Neural cell (in vitro differentiated cells): ENCODE measurements around the gene PMM2. TPM values are rescaled to one million over a fixed set of nuclear protein-coding genes. Genes with fewer than 3 reads are reported as not detected.
"Not testable (repeated sequence)": the region's sequence is repeated elsewhere in the genome, so short reads cannot be mapped to it uniquely, and the experiment has no call there.

Source experiments
- H2AFZ ChIP-seq: fragments of 200-600, 300-800 bp; sonication (generic), shearing (Covaris generic); 2 replicates; pipeline ENCODE4 v1.6.0; 2014; ENCODE audit warnings: low read depth, mild to moderate bottlenecking, antibody characterized with exemption, low read length, moderate library complexity
- H3F3A ChIP-seq: fragments of 200-600 bp; shearing (Covaris generic); 2 replicates; pipeline ENCODE4 v1.6.1; 2016; ENCODE audit warnings: mild to moderate bottlenecking, moderate library complexity, mixed read lengths, antibody characterized with exemption, low read length; ENCODE audit not compliant: insufficient read depth, poor library complexity, severe bottlenecking
- H3K27ac ChIP-seq: fragments of 200-600, 300-800 bp; sonication (generic), shearing (Covaris generic); 2 replicates; pipeline ENCODE4 v1.5.1; 2014; ENCODE audit warnings: mild to moderate bottlenecking, low read length, moderate library complexity
- H3K27me3 ChIP-seq: fragments of 300-800, 200-600 bp; sonication (generic), shearing (Covaris generic); 2 replicates; pipeline ENCODE4 v1.6.0; 2014; ENCODE audit warnings: mild to moderate bottlenecking, low read depth, low read length, moderate library complexity; ENCODE audit not compliant: insufficient read depth
- H3K36me3 ChIP-seq: fragments of 300-800, 200-600 bp; sonication (generic), shearing (Covaris generic); 2 replicates; pipeline ENCODE4 v1.5.1; 2014; ENCODE audit warnings: mild to moderate bottlenecking, antibody characterized with exemption, low read length, moderate library complexity; ENCODE audit not compliant: insufficient read depth
- H3K4me2 ChIP-seq: fragments of 300-800, 200-600 bp; sonication (generic), shearing (Covaris generic); 2 replicates; pipeline ENCODE4 v1.6.0; 2014; ENCODE audit warnings: mild to moderate bottlenecking, low read length
- H3K4me3 ChIP-seq: fragments of 300-800, 200-600 bp; sonication (generic), shearing (Covaris generic); 2 replicates; pipeline ENCODE4 v1.5.1; 2014; ENCODE audit warnings: mild to moderate bottlenecking, low read length, moderate library complexity
- H3K79me2 ChIP-seq: fragments of 200-600 bp; shearing (Covaris generic); replicated peaks from 2 replicates; pipeline ENCODE4 v1.6.0; 2014; ENCODE audit warnings: mild to moderate bottlenecking, low read length, moderate library complexity; ENCODE audit not compliant: insufficient read depth
- H3K9ac ChIP-seq: fragments of 300-800, 200-600 bp; sonication (generic), shearing (Covaris generic); 2 replicates; pipeline ENCODE4 v1.6.1; 2016; ENCODE audit warnings: mild to moderate bottlenecking, low read length, mixed read lengths
- H3K9me2 ChIP-seq: fragments of 200-600 bp; shearing (Covaris generic); 2 replicates; pipeline ENCODE4 v1.6.1; 2016; ENCODE audit warnings: mild to moderate bottlenecking, low read length, mixed read lengths; ENCODE audit not compliant: insufficient read depth
- H3K9me3 ChIP-seq: fragments of 200-600, 300-800 bp; sonication (generic), shearing (Covaris generic); 2 replicates; pipeline ENCODE4 v1.6.1; 2016; ENCODE audit warnings: mild to moderate bottlenecking, mixed run types, low read length, moderate library complexity, mixed read lengths
- H4K20me1 ChIP-seq: fragments of 200-600 bp; shearing (Covaris generic); 2 replicates; pipeline ENCODE4 v1.6.1; 2016; ENCODE audit warnings: mild to moderate bottlenecking, mixed run types; ENCODE audit not compliant: insufficient read depth
- EP300 ChIP-seq: fragments of 450-650 bp; conservative IDR thresholded peaks from 2 replicates; pipeline ENCODE4 v1.6.1; 2014; ENCODE audit warnings: antibody characterized with exemption, mild to moderate bottlenecking, moderate library complexity; ENCODE audit not compliant: poor library complexity, severe bottlenecking
- EZH2 ChIP-seq: fragments of 200-600, 300-800 bp; shearing (Covaris generic), sonication (generic); IDR thresholded peaks from 2 replicates; pipeline ENCODE4 v1.6.1; 2014; ENCODE audit warnings: antibody characterized with exemption, low read length, borderline replicate concordance, mild to moderate bottlenecking; ENCODE audit not compliant: insufficient read depth, poor library complexity, severe bottlenecking
- MXI1 ChIP-seq: fragments of 450-650 bp; conservative IDR thresholded peaks from 2 replicates; pipeline ENCODE4 v1.6.1; 2014; ENCODE audit warnings: antibody characterized with exemption, mild to moderate bottlenecking; ENCODE audit not compliant: poor library complexity, severe bottlenecking
- POLR2AphosphoS5 ChIP-seq: IDR thresholded peaks from 2 replicates; pipeline ENCODE4 v1.6.1; 2012
- RAD21 ChIP-seq: fragments of 450-650 bp; conservative IDR thresholded peaks from 2 replicates; pipeline ENCODE4 v1.6.1; 2014; ENCODE audit warnings: antibody characterized with exemption, mild to moderate bottlenecking, moderate library complexity
- SMC3 ChIP-seq: fragments of 450-650 bp; conservative IDR thresholded peaks from 2 replicates; pipeline ENCODE4 v1.6.1; 2014; ENCODE audit warnings: antibody characterized with exemption, mild to moderate bottlenecking, moderate library complexity; ENCODE audit not compliant: poor library complexity
- TAF1 ChIP-seq: IDR thresholded peaks from 2 replicates; pipeline ENCODE4 v1.6.1; 2012; ENCODE audit warnings: low read depth
- polyA plus RNA-seq: library from polyadenylated mRNA; depleted of rRNA; stranded (reverse); fragments of >200 nt; gene quantifications from 2 replicates; pipeline ENCODE4 v1.2.3, GENCODE V29; 2014
- TF ChIP-seq, protein P1 (sequence below): IDR thresholded peaks from 2 replicates; pipeline ENCODE4 v1.6.1; 2012; ENCODE audit warnings: borderline replicate concordance
- TF ChIP-seq, protein P2 (sequence below): fragments of 450-650 bp; IDR thresholded peaks from 2 replicates; pipeline ENCODE4 v1.5.1; 2014; ENCODE audit warnings: antibody characterized with exemption, mild to moderate bottlenecking, moderate library complexity; ENCODE audit not compliant: poor library complexity, severe bottlenecking

Gene PMM2
- polyA plus RNA-seq, 1 donor from 2014 or later: 20.2 TPM

DNA sequence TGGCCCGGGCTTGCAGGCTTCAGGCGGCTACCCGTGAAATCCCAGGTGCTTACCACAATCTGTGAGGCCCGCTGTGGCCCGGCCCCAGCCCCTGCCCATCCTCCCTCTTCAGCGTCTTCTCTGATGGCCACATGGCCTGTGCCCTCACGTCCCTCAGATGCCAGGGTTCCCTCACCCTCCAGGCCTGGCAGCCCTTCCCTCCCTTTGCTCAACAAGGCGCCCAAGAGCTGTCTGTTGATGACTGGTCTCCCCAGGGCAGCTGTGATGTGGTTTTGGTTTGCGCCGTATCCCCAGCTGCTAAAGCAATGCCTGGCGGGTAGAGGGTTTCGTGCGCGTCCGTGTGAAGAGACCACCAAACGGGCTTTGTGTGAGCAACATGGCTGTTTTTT, 35.1 kb downstream of the PMM2 start:
- Histone ChIP-seq H3K27me3 (no peaks in the 10 kb centered on the region), H3K4me2 (no peak overlapping the region), H3K9me3 (no peaks in the 10 kb centered on the region), H3K4me3 (no peak overlapping the region), H3K79me2 (no peaks in the 10 kb centered on the region), H3K36me3 (no peaks in the 10 kb centered on the region), H4K20me1 (no peaks in the 10 kb centered on the region), H2AFZ (no peak overlapping the region), H3K9ac (no peak overlapping the region), H3F3A (no peaks in the 10 kb centered on the region), H3K27ac (peak overlapping the region; percentile 41), H3K9me2 (no peaks in the 10 kb centered on the region)
- TF ChIP-seq TAF1 (no peak), EZH2 (no peak), POLR2AphosphoS5 (no peak), RAD21 (no peak), MXI1 (no peak), SMC3 (no peak), EP300 (no peak)
- TF ChIP-seq, protein P1, sequence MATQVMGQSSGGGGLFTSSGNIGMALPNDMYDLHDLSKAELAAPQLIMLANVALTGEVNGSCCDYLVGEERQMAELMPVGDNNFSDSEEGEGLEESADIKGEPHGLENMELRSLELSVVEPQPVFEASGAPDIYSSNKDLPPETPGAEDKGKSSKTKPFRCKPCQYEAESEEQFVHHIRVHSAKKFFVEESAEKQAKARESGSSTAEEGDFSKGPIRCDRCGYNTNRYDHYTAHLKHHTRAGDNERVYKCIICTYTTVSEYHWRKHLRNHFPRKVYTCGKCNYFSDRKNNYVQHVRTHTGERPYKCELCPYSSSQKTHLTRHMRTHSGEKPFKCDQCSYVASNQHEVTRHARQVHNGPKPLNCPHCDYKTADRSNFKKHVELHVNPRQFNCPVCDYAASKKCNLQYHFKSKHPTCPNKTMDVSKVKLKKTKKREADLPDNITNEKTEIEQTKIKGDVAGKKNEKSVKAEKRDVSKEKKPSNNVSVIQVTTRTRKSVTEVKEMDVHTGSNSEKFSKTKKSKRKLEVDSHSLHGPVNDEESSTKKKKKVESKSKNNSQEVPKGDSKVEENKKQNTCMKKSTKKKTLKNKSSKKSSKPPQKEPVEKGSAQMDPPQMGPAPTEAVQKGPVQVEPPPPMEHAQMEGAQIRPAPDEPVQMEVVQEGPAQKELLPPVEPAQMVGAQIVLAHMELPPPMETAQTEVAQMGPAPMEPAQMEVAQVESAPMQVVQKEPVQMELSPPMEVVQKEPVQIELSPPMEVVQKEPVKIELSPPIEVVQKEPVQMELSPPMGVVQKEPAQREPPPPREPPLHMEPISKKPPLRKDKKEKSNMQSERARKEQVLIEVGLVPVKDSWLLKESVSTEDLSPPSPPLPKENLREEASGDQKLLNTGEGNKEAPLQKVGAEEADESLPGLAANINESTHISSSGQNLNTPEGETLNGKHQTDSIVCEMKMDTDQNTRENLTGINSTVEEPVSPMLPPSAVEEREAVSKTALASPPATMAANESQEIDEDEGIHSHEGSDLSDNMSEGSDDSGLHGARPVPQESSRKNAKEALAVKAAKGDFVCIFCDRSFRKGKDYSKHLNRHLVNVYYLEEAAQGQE: no peak
- TF ChIP-seq, protein P2, sequence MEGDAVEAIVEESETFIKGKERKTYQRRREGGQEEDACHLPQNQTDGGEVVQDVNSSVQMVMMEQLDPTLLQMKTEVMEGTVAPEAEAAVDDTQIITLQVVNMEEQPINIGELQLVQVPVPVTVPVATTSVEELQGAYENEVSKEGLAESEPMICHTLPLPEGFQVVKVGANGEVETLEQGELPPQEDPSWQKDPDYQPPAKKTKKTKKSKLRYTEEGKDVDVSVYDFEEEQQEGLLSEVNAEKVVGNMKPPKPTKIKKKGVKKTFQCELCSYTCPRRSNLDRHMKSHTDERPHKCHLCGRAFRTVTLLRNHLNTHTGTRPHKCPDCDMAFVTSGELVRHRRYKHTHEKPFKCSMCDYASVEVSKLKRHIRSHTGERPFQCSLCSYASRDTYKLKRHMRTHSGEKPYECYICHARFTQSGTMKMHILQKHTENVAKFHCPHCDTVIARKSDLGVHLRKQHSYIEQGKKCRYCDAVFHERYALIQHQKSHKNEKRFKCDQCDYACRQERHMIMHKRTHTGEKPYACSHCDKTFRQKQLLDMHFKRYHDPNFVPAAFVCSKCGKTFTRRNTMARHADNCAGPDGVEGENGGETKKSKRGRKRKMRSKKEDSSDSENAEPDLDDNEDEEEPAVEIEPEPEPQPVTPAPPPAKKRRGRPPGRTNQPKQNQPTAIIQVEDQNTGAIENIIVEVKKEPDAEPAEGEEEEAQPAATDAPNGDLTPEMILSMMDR: no peak

DNA sequence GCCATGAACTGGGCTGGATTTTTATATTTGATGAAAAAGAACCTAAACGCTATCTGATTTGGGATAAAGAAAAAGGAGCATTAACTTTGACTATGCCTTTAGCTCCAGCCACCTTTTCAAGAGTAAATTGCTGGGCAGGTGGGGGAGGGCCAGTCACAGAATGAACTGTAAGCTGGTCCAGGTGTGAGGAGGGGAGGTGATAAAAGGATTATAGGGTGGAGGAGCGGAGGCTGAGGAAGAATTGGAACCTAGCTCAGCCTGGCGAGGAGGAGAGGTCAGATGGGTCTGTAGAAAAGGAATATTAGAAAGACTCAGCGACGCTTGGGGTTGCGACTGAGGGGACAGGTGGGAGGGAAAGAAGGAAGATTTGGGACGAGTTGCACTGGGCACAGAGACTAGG, 39.2 kb downstream of the PMM2 start:
- H3K27ac ChIP-seq, H3K9me3 ChIP-seq, H3K4me3 ChIP-seq, H3K9ac ChIP-seq, H2AFZ ChIP-seq, H3K4me2 ChIP-seq, H3K27me3 ChIP-seq, H3K79me2 ChIP-seq, H3K9me2 ChIP-seq, H3F3A ChIP-seq, H4K20me1 ChIP-seq, H3K36me3 ChIP-seq: not testable (repeated sequence)

DNA sequence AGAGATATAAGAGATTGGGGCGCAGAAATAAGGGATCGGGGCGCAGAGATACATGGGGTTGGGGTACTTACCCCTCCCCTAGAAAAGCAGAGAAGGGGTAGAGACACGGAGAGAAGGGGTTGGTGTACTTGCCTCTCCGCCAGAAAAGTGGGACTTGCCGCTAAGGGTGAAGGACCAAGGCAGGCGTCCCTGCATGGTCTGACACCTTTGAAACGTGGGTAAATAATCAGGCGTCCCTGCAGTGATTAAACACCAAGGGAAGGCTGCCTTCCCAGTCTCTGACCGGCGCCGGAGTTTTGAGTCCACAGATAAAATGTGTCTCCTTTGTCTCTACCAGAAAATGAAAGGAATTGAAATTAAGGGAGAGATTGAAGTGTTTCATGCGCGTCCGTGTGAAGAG, 40.0 kb downstream of the PMM2 start:
- not testable (repeated sequence) for H3K9me3 ChIP-seq, H3K27ac ChIP-seq, H4K20me1 ChIP-seq, H3K79me2 ChIP-seq, H3K27me3 ChIP-seq, H3K9me2 ChIP-seq, H3F3A ChIP-seq, H3K4me3 ChIP-seq, H3K4me2 ChIP-seq, H3K9ac ChIP-seq, H2AFZ ChIP-seq, H3K36me3 ChIP-seq

DNA sequence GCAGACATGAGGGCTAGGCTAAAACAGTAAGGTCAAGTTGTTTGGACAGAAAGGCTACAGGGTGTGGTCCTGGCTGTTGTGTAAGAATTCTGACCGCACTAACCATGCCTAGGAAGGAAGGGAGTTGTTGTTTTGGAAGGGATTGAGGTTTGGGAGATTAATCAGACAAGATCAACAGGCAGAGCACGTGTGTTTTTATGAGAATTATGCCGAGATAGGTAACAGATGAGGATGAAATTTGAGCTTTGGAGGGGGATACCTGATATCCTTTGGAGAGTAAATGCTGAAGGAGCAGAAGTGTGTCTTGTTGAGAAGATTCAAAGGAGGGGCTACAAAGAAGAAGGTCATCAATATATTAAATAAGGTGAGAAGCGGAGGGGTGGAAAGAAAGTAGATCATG, 44.4 kb downstream of the PMM2 start:
- H3K27me3 ChIP-seq, H2AFZ ChIP-seq, H4K20me1 ChIP-seq: not testable (repeated sequence)

DNA sequence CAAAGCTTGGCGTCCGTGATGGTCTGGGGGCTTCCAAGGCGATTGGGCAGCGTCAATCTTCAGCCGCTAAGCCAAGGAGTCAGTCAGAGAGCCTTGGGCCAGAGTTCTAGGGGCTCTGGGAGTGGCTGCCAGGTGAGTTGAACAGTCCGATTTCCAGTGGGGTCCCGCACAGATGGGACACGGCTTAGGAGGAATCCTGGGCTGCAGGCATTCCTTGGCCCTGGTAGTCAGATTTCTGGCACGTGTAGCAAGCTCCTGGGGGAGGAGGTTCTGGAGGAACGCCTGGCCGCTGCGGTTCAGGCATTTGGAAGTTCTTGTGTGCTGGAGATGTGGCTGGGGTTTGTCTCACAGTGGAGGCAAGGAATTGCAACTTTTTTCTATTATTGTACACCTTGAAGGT, 45.7 kb downstream of the PMM2 start:
- not testable (repeated sequence) for H3K9me3 ChIP-seq, H4K20me1 ChIP-seq, H3K4me2 ChIP-seq, H3K27ac ChIP-seq, H3K9me2 ChIP-seq, H3K27me3 ChIP-seq, H3K9ac ChIP-seq, H2AFZ ChIP-seq, H3K36me3 ChIP-seq, H3F3A ChIP-seq, H3K4me3 ChIP-seq, H3K79me2 ChIP-seq

More for the DNA sequence above, 44.4 kb downstream of the PMM2 start:
- not testable (repeated sequence) for H3K9ac ChIP-seq, H3F3A ChIP-seq, H3K27ac ChIP-seq, H3K9me2 ChIP-seq, H3K4me3 ChIP-seq, H3K79me2 ChIP-seq, H3K9me3 ChIP-seq, H3K4me2 ChIP-seq, H3K36me3 ChIP-seq
